NCI-H2171 treated with DMSO at 0.1 percent for 48 hours (cell line): ENCODE measurements around the gene TENT4A.
"Not testable (repeated sequence)": the region's sequence is repeated elsewhere in the genome, so short reads cannot be mapped to it uniquely, and the experiment has no call there.

ENCODE experiments used
- DNase-seq: peaks from one replicate; lab custom pipeline; 2025; lab: John Stamatoyannopoulos, UW

TENT4A gene

DNA sequence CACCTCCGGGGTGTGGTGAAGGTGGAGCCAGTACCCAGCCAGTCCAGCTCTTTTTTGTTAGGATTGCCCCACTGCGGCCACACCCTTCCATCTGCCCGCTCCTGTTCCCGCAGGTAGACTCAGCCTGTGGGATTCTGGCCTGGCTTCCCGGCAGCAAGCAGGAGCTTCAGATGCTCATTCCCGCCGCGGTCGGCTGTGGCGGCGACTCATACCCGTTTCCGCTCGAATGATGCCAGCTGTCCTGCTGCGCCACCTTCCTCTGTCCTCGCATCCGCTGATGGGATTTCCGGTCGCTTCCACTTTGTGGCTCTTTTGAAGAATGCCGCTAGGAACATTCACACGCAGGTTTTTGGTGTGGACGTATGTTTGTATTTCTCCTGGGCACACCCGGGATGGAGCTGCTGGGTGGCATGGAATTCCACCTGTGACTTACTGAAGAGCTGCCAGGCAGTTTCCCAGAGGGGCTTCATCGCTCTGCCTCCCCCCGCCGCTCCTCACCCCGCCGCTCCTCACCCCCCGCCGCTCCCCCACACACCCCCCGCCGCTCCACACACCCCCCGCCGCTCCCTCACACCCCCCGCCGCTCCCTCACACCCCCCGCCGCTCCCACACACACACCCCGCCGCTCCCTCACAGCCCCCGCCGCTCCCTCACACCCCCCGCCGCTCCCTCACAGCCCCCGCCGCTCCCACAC, 60.3 kb downstream of the TENT4A start:
- DNase-seq, result peak; percentile 91

DNA sequence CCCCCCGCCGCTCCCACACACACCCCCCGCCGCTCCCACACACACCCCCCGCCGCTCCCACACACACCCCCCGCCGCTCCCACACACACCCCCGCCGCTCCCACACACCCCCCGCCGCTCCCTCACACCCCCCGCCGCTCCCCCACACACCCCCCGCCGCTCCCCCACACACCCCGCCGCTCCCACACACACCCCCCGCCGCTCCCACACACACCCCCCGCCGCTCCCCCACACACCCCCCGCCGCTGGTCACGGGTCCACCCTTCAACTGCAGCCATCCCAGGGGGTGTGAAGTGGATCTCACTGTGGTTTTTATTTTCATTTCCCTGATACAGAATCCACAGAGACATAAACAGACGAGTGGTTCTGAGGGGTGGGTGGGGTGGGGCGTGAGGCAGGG, 61.0 kb downstream of the TENT4A start:
- not testable (repeated sequence) for DNase-seq

DNA sequence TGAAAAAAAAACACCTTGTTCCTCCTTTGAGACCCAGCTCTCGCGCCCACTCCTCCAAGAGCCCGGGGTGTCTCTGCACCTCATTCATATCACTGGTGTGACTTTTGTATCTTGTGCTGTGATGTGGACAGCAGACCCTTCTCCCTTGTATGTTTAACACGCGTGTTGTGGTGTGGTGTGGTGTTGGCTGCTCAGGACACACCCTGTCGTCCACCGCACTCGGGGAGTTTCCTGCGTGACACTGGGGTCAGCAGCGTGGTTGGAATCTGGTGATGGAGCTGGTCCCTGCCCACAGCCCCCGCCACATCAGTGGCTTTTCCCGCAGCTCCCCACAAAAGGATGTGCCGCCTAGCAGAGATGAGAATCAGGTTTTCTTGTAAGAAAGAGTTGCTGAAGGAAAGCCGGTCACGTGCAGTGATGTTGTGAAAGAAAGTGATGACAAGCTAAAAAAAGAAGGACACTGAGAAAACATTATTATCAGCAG, 61.5 kb downstream of the TENT4A start:
- DNase-seq, result no peak

DNA sequence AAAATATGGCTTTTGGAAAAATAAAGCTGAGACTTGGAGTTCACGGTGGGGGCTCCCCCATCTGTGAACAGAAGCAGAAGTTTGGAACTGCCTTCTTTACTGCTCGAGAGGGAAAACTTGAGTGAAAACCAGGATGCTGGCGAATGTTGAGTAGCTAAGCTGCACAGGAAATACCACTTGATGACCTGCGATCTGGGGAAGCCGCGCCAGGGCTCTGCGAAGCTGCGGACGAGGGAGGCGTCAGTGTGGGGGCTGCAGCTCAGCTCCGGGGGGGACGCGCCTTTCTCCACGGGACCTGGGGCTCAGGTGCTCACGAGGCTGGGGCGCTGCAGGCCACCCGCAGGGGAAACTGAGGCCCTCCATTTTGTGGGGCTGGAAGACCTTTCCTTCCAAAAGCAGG, 62.3 kb downstream of the TENT4A start:
- no peak for DNase-seq

DNA sequence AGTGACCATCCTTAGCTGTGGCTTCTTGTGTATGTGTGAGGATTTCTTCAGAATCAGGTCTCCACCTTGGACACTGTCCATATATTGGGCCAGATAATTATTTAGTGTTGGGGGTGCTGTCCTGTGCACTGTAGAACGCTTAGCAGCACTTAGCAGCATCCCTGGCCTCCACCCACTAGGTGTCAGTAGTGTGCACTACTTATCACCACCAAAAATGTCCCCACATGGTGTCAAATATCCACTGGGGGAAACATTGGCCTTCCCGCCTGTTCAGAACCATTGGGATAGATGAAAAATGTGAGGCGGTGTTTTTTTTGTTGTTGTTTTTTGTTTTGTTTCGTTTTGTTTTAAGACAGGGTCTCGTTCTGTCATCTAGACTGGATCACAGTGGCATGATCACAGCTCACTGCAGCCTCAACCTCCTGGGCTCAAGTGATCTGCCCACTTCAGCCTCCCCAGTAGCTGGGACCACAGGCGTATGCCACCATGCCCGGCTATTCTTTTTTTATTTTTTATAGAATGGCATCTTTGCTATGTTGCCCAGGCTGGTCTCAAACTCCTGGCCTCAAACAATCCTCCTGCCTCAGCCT, 67.7 kb downstream of the TENT4A start:
- DNase-seq, result peak; percentile 49

DNA sequence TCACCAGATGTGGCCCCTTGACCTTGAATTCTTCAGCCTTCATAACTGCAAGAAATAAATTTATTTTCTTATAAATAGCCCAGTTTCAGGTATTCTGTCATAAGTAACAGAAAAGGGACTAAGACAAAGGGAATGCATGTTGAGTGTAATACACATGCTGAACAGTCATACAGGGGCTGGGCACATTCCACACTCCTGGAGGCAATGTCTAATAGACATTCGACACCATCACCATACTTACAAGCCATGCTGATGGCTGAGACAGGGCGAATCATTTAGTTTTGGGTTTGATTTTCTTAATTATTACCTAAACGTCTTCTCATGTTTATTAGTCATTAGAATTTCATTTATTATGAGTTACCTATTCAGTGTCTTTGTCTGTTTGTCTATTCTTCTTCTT, 68.5 kb downstream of the TENT4A start:
- no peak for DNase-seq

DNA sequence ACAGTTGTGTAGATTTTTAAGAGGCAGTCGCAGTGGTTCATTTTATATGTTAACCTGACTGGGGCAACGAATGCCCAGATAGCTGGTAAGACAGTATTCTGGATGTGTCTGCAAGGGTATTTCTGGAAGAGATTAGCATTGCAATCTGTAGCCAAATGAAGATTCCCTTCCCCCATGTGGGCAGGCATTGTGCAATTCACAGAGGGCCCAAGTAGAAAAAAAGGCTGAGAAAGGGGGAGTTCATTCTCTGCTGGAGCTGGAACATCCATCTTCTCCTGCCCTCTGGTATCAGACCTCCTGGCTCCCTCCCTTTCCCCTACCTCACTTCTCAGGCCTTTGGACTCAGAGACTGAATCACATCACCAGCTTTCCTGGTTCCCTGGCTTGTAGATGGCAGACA, 70.6 kb downstream of the TENT4A start:
- no peak for DNase-seq

DNA sequence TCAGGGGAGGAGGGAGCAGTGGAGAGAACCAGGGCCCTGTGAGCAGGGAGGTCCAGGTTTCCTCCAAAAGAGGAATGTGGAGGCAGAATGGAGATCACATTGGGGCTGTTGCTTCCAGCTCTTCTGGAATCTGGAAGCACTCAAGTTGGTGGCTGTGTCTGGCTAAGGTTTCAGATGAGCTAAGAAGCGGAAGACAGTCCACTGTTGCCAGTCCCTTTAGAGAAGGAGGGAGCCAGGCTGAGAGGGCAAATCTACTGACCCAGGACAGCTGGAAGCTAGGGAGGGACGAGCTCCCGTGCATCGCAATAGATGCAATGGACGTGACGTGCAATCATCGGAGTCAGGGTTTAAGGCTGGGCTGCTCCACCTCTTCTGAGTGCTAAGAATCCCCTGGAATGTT, 71.2 kb downstream of the TENT4A start:
- no peak for DNase-seq

DNA sequence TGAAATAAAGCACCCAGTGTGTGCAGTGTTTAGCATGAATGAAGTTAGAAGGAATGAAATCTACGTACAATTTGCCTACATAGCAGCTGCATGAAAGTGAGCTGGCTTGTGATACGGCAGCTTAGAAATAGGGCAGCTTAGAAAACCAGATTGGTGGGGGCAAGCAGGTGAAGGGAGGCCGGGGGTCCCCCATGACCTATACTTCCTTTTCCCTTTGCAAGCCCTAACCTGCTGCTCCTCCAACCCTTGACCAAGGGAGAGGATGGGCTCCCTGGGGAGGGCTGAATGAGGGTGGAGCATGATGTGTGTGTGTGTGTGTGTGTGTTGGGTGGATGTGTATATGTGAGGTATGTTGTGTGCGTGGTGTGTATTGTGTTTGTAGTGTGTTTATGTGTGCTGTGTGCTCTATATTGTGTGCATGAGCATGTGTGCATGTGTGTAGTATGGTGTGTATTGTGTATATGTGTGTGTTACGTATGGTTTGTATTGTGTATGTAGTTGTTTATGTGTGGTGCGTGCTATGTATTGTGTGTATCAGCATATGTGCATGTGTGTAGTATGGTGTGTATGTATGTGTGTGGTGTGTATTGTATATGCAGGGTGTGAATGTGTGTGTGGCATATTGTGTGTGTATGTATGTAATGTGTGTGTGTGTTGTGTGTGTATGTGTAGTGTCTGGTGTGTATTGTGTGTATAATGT, 72.1 kb downstream of the TENT4A start:
- no peak for DNase-seq

DNA sequence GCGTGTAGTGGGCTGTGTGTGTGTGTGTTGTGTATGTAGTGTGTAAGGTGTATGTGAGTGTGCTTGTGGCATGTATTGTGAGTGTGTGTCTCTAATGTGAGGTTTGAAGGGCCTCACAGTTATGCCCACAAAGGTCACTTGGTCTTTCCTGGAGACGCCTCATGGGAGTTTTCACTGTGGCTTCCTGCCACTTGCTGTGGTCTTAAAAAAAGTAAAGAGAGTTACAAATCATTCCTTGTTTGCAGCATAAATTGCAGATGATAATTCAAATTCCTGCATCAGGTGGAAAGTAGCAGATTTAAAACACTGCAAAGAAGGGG, 72.6 kb downstream of the TENT4A start:
- DNase-seq, result no peak

DNA sequence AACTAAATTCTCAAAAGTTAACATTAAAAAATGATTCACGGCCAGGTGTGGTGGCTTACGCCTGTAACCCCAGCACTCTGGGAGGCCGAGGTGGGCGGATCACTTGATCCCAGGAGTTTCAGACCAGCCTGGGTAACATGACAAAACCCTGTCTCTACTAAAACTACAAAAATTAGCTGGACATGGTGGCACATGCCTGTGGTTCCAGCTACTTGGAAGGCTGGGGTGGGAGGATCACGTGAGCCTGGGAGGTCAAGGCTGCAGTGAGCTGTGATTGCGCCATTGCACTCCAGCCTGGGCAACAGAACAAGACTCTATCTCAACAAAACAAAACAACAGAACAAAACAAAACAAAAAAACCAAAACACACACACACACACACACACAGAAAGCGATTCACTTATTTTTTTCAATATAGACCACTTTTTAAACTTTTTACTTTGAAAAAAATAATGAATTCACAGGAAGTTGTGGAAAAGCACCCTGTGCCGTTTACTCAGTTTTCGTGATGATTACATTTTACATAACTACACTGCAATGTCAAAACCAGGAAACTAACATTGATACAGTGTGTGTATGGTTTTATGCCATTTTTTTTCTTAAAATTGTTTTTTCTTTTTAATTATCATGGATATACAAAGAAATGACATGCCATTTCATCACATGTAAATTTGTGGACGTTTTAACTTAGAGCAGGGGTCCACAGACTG, 73.7 kb downstream of the TENT4A start:
- DNase-seq, result no peak

DNA sequence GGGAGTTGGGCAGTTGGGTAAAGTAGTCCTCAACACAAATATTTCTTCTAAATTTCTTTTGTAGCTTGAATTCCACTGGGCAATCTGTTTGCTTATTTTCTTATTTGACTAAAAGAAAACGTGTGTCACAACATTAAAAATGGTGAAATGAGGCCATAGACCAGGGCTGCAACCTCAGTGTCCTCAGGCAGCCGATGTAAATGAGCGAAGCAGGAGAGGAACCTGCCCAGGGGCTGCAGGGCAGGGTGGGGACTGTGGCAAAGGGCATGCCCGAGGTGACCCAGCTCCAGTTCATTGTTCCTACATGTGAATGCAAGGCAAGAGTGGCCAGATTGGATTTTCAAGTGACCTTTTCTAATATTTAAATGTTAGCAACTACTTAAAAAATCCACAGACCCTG, 74.7 kb downstream of the TENT4A start:
- no peak for DNase-seq

DNA sequence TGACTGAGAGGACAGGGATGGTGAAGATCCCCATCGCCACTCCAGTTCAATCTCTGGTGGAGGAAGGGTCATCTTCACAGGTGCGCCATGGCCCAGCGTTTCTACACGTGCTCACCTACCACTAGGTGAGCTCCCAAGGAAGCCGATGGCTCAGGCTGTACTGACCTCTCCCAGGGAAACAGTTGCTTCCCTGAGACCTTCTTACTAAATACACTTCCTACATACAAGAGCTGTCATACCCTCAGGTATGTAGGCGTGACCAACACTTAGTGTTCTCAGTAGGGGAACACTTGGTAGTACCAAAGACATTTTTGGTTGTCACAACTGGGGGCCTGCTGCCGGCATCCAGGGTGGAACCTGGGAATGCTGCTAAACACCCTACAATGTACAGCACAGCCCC, 75.2 kb downstream of the TENT4A start:
- DNase-seq, result no peak

DNA sequence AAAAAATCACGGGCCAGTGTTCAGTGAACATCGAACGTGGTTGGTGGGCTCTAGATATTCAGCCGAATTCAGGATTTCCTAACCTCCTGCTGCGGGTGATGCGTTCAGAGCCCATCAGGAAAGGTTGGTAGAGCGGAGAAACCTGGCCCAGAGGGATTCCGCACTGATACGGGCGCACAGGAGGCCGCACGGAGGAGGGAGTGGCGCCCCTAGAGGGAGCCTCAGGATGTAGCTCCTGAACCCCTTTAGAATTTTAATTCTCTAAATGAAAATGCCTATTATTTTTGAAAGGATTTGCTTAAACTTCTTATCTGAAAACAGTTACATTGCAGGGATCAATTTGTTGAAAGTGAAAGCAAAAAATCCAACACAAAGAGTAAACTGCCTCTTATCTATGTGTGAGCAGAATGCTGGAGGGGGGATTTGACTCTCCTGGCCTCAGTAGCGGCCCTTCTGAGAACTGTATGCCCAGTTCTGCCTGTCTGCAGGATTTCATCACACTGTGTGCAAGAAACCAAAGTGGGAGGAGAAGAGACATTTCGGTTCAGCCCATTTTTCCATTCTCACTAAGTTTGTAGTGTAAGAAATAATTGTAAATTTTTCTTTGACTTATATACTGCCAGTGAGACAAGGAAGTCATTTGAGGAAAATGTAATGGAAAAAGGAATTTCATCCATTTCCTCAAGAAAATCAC, 75.9 kb downstream of the TENT4A start:
- no peak for DNase-seq

DNA sequence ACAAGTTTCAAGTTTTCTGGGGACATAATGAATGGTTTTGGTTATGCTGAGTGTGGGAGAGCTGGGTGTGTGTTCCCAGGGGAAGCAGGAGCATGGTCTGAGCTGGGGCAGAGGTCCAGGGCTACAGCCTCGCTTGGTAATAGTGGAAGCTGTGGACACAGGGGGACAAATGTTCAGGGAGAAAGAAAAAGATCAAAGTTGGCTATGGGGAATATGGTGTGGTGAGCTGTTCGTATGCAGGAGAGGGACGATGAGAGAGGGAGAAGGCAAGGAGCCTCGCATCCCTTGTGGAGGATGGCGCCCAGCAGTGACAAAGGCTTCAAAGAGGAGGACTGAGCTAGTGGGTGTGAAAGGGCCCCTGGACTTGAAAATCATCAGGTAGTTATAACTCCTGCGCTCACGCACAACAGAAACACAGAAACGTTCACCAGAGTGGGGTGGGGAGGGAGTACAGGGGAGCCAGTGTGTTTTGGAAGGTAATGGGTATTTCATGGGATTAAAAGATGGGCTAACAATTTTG, 77.2 kb downstream of the TENT4A start:
- no peak for DNase-seq

DNA sequence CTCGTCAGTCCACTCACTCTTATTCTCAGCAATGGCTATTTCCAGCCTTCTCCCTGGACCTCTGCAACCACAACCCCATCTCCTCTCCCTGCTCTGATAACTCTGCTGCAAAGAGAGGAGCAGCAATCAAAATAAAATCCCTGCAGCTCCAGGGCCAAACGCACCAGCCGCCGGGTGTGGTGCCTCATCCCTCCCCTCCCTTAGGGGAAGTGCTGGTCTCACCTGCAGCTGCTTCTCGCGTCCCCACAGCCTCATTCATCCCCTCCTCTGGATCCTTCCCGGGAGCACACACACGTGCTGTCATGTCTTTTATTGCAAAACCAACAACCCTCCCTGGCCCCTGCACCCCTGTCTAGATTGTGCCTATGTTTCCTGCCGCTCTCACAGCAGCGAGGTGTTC, 77.8 kb downstream of the TENT4A start:
- no peak for DNase-seq

DNA sequence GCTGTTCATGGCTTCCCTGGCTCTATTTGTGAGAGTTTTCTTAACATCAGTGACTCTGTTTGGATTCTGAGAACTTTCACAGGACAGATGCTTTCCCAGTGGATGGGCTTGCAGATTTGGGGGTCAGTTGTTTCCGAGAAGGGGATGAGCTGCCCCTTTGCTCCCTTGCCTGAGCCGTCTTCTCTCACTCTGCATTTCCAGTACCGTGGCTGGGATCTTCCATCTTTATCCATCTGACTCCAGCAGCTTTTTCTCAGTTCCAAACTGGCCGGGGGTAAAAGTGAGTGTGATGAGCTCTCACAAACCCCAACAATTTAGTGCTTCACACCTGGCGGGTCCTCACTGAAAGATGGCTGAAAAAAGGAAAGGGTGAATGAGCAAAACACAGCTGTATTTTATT, 79.1 kb downstream of the TENT4A start:
- no peak for DNase-seq

DNA sequence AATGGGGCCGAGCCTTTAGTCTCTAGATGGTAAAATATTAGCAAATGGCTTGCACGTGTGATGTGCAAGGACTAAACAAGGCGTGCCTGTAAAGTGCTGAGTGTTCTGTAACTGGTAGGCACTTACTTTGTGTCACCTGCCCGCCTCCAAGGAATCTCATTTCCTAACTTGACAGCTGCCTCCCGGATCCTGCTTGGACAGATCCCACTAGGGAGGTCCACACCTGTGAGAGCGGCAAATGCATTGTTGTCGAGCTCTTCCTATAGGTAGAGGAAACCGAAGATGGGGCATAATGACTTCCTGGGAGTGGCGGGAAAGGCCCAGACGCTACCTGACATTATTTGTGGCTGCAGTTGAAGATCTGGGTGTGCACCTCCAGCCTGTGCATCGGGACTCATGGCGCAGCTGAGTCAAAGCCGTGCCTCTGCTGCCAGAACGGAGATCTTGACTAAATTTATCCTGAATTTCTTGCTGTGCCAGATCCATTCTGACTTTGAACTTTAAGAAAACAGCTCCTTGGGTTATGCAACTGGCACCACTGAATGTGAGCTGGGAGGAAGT, 79.8 kb downstream of the TENT4A start:
- DNase-seq, result peak; percentile 15

DNA sequence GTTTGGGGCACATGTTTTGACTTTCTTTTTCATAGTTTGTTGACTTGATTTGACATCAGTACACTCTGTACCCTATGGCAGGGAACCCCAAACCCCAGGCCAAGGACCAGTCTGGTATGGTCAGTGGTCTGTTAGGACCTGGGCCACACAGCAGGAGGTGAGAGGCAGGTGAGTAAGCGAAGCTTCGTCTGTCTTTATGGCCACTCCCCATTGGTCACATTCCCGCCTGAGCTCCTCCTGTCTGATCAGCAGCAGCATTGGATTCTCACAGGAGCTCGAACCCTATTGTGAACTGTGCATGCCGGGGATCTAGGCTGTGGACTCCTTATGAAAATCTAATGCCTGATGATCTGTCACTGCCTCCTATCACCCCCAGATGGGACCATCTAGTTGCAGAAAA, 88.0 kb downstream of the TENT4A start:
- DNase-seq, result no peak

DNA sequence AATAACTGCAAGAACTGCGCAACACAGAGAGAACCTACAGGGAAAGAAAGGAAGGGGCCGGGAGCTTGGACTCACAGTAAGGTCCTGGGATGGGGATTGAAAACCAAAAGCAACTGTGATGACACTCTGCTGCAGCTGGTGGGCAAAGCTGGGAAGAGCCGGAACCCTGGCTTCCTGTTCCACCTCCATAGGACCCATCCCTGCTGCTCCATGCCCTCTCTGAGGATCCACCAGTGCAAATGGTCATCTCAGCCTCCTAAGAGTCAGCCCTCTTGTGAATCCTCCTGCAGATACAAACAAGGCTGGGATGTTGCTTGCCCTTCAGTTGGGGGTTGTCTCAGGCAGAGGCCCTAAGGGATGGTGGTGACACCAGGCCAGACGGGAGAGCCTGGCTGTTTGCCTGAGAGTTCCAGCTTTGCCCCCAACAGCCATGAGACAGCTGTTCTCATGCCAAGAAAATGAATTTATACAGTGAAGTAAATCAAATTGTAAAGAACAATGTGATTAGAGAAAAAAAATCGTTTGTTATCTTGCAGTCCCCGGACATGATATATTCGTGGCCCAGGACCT, 90.8 kb downstream of the TENT4A start:
- DNase-seq, result no peak

DNA sequence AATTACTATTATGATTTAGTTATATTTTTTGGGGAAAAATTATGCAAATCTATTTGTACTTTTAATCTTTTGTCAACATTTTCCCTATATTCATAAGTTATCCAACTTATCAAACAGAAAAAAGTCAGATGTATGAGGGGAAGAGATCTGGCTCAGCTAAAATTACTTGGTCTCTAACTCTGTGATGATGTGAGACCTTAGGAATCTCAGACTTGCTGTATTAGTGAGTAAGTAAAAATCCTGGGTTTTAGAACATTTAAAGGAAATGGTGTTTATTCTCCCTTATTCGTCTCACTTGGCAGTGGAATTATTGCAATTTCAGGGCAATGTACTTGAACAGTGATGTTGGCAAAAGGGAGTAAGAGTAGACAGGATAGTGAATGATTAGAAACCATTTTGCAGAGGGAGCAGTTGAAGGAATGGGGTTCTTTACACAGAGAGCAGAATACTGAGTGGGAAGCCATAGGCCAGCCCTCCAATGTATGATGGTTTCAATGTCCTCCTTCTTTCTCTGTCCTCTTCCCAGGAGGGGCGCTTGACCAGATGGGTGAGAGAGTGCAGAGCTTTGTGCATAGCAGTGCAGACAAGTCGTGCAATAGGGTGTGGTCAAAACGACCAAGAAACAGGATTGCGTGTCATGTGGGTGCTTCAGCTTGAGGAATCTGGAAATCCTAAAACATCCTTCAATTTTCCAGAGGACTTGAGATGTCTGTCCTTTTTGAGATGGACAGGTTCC, 91.7 kb downstream of the TENT4A start:
- no peak for DNase-seq
